ENCODE results near the gene FEM1A. TPM values are rescaled to one million over a fixed set of nuclear protein-coding genes. Genes with fewer than 3 reads are reported as not detected.

The FEM1A gene
- total and polyA plus RNA-seq, 8 donors, result 1.7 to 14.2 (median 2.2) TPM

GRCh38 chr19:4763021-4763420 is 28.5 kb upstream of the FEM1A start:
- Histone ChIP-seq H3K36me3 (no peaks in the 10 kb centered on the region), H3K27ac (no peak overlapping the region), H3K27me3 (peaks cover 0 to 68% of the 10 kb centered on the region in 2 donors), H3K4me1 (peaks cover 5 to 12% of the 10 kb centered on the region in 2 donors), H3K9me3 (no peaks in the 10 kb centered on the region), H3K4me3 (no peak overlapping the region)
- TF ChIP-seq CTCF (IDR thresholded peaks at IDR 0.05), result no peak
- intact Hi-C loops (cut with DNase I), result no loop called here
- no peak for DNase-seq
- ATAC-seq, result no peak

GRCh38 chr19:4764393-4764660 is 27.2 kb upstream of the FEM1A start:
- no peaks in the 10 kb centered on the region for H3K36me3 ChIP-seq
- no peaks in the 10 kb centered on the region for H3K9me3 ChIP-seq
- ATAC-seq (no peak), DNase-seq (no peak)
- H3K27ac ChIP-seq, result no peak overlapping the region
- peaks cover 5 to 12% of the 10 kb centered on the region in 2 donors for H3K4me1 ChIP-seq
- no peak for TF ChIP-seq CTCF (IDR thresholded peaks at IDR 0.05)
- intact Hi-C loops (cut with DNase I), result no loop called here
- peaks cover 0 to 55% of the 10 kb centered on the region in 2 donors for H3K27me3 ChIP-seq
- no peak overlapping the region for H3K4me3 ChIP-seq

GRCh38 chr19:4768934-4769777 is 22.4 kb upstream of the FEM1A start:
- peaks cover 0 to 17% of the 10 kb centered on the region in 2 donors for H3K27me3 ChIP-seq
- peak; percentile 99 for ATAC-seq
- no peaks in the 10 kb centered on the region for H3K4me1 ChIP-seq
- no peak overlapping the region for H3K27ac ChIP-seq
- DNase-seq, result peak in 3 of 4 donors; percentile 82 to 93 (median 84)
- H3K4me3 ChIP-seq, result no peak overlapping the region
- intact Hi-C loops (cut with DNase I), result no loop called here
- H3K36me3 ChIP-seq, result no peaks in the 10 kb centered on the region
- H3K9me3 ChIP-seq, result no peaks in the 10 kb centered on the region
- no peak for TF ChIP-seq CTCF (IDR thresholded peaks at IDR 0.05)

GRCh38 chr19:4772566-4772965 is 19.0 kb upstream of the FEM1A start:
- intact Hi-C loops (cut with DNase I), result no loop called here
- Histone ChIP-seq H3K27me3 (peaks cover 0 to 14% of the 10 kb centered on the region in 2 donors), H3K36me3 (no peaks in the 10 kb centered on the region), H3K9me3 (no peaks in the 10 kb centered on the region), H3K4me1 (no peaks in the 10 kb centered on the region), H3K27ac (no peak overlapping the region), H3K4me3 (no peak overlapping the region)
- ATAC-seq (no peak), DNase-seq (no peak)
- no peak for TF ChIP-seq CTCF (IDR thresholded peaks at IDR 0.05)

- DNase-seq (no peak), ATAC-seq (no peak)
- H3K9me3 ChIP-seq, result no peaks in the 10 kb centered on the region
- intact Hi-C loops (cut with DNase I), result no loop called here
- no peaks in the 10 kb centered on the region for H3K4me1 ChIP-seq
- peaks cover 0 to 14% of the 10 kb centered on the region in 2 donors for H3K27me3 ChIP-seq
- no peak overlapping the region for H3K27ac ChIP-seq
- H3K4me3 ChIP-seq, result no peak overlapping the region
- H3K36me3 ChIP-seq, result no peaks in the 10 kb centered on the region
- TF ChIP-seq CTCF (IDR thresholded peaks at IDR 0.05), result no peak
Measured at GRCh38 chr19:4773047-4773640, 18.4 kb upstream of the FEM1A start.

All from left lung (tissue), 10 donors.